ENCODE results near the gene GSG1.

Gene GSG1

GRCh38 chr12:13119826-13120225 lies 16.4 kb upstream of the GSG1 start:
- no peak for DNase-seq (ENCODE audit: low read depth)

GRCh38 chr12:13117029-13117428 lies 13.6 kb upstream of the GSG1 start:
- no peak for DNase-seq (ENCODE audit: low read depth)

- no peak for DNase-seq (ENCODE audit: low read depth)
Observed at GRCh38 chr12:13116259-13116658, 12.8 kb upstream of the GSG1 start.

DNA sequence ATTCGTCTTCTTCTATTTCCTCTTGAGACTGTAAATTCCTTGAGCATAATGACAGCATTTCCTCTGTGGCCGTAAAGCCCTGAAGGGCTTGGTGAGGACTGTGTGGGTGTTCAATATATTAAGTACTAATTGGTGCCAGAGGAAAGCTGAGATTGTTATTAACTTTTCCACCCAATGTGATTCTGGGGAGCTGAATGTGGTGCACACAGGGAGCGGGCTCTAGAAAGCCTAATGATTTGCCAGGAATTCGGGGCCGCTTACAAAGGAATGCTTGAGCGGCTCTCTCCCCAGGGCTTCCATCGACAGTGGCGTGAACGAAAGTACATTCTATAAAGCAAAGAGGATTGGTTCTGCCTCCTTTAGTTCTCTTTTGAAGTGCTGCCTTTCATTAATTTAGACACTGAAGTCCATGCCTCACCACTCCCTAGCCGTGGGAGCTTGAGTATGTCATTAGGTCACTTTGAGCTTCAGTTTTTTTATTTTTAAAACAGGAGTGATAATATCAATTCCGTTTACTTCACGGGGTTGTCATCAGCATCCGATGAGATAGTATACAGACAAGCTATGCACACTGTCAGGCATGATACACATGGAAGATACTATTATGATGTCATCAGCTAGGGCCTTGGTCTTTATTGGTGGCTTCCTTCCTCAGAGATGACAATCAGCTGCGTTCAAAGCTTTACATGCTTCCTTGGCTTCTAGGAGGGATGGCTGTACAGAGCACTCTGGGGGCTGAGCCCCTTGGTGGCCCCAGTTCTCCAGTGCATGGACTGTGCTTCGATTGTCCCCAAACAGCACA lies 11.0 kb upstream of the GSG1 start:
- no peak for DNase-seq (ENCODE audit: low read depth)

GRCh38 chr12:13112968-13113367 lies 9.5 kb upstream of the GSG1 start:
- no peak for DNase-seq (ENCODE audit: low read depth)

- DNase-seq (ENCODE audit: low read depth) = no peak
Observed at GRCh38 chr12:13106666-13107065, 3.2 kb upstream of the GSG1 start.

GRCh38 chr12:13105781-13106180 lies 2.3 kb upstream of the GSG1 start:
- no peak for DNase-seq (ENCODE audit: low read depth)

GRCh38 chr12:13104409-13104808 lies 942 bp upstream of the GSG1 start:
- DNase-seq (ENCODE audit: low read depth) = no peak

GRCh38 chr12:13102461-13103195 lies 839 bp downstream of the GSG1 start:
- peak; percentile 81 for DNase-seq (ENCODE audit: low read depth)

DNA sequence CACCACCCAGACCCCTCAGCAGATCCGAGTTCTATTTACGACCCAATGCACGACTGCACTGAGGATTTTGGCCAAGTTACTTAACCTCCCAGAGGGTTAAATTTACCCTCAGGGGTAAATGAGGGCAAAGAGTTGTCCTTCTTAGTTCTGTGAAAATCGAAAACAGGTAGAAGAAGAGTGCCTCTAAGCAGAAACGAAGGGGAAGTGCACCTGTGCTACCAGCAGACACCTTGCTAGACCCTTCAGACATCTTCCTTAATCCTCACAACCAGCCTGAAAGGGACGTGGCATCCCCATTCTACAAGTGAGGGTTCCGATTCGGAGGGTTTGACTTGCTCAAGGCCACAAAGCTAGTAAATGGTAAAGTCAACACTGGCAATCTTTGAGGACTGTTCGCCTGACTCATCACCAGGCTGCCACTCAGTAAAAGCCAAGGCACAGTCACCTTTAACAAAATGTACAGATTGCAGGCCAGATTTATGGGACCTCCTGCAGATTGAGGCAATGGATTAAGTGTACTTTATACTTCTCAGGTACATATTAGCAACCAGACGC lies 1.6 kb downstream of the GSG1 start:
- peak; percentile 61 for DNase-seq (ENCODE audit: low read depth)

GRCh38 chr12:13100882-13101769 lies 2.3 kb downstream of the GSG1 start:
- peak; percentile 85 for DNase-seq (ENCODE audit: low read depth)

- no peak for DNase-seq (ENCODE audit: low read depth)
Observed at GRCh38 chr12:13100605-13100881, 2.9 kb downstream of the GSG1 start.

DNA sequence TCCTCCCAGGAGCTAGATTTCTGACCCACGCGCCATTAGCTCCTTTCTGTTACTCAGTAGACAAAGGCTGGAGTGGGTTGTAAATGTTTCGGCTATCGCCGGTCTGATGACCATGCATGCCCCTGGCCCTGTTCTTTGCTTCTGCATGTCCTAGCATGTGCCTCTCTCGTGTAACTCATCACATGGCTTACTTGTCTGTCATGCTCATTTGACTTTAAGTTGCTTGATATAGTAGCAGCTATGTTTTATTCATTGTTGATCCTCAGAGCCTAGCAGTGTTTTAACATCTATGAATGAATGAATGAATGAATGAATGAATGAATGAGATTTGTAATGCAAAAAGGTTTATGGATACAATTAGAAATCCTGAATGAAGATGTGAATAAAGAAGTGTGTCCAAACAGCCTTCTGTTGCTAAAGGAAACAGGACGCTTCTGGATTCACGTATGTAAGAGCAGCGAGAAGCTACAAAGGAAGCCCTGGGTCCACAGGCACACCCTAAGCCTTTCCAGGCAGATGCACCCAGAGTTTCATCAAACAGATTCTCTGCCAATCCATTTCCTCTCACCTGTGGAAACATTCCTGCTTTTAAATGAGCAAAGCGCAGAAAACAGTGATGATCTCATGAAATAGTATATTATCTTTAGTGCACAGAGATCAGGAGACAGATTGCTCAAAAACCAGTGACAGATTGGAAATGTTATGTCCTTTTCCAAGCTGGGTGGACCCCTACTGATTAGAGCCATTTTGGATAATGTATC lies 3.4 kb downstream of the GSG1 start:
- no peak for DNase-seq (ENCODE audit: low read depth)

GRCh38 chr12:13099066-13099843 lies 4.2 kb downstream of the GSG1 start:
- DNase-seq (ENCODE audit: low read depth) = no peak

GRCh38 chr12:13097491-13098011 lies 5.9 kb downstream of the GSG1 start:
- no peak for DNase-seq (ENCODE audit: low read depth)

GRCh38 chr12:13095266-13095995 lies 8.0 kb downstream of the GSG1 start:
- no peak for DNase-seq (ENCODE audit: low read depth)

DNA sequence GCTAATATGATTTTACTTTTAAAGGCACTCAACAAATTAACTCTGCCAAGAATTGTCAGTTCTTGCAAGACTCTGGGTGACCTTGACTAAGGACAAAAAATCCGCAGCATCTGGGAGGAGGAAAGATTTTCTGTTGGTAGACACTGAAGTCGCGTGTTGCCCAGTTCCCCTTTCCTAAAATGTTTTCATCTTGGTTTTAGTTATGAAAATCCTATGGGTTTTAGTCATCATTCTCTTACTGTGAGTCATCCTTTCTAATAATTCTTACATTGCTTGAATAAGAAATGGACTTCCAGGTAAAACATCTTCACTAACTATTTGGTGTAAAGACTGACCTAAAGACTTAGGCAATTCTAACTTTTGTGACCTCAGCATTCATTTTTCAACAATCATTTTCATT lies 9.1 kb downstream of the GSG1 start:
- peak; percentile 57 for DNase-seq (ENCODE audit: low read depth)

DNA sequence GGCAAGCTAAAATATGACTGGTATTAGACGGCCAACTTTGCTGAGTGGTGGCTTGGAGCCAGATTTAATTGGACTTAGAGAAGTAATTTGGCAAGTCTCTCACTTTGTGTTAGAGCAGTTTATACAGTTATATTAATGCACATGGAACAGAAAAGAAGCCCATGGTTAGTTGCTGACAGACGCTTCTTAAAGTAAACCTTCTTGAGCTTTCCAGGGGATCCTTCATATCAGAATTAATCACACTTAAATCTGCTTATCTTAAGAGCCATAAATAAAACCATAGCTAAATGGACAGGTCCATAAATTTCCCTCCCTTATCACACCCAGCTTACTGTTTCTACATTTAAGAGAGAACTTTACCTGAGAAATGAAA lies 9.6 kb downstream of the GSG1 start:
- no peak for DNase-seq (ENCODE audit: low read depth)

DNA sequence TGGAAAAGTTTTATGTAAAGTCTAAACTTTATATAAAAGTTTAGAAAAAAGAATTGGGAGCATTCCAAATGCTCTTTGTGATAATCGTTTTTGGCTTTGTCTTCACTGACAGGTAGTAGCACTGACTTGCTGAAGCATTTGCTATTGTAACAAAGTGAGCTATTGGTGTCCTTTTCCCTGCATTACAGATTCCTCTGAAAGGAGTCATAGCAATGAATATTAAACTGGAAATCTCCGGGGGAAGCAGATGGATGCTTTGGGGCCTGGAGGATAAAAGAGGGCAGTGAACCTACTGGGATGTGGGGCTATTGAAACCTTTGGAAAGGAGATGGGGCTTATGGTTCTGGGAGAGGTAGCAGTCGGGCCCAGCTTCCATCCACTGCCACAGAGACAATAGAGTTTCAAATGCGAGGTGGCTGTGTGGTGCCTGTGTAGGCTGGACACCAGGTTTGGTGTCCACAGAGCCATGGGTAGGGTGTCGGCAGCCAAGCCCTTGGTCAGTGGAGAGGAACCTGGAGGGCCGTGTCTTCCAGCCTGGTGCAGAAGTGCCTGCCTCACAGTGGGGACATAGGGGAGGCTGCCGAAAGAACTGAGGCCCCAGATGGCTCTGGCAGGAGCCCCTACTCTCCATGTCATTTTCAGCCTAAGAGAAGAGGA lies 10.1 kb downstream of the GSG1 start:
- DNase-seq (ENCODE audit: low read depth) = peak; percentile 41

Measured in iris pigment epithelial cell (primary cell).